T-cell (primary cell): Measurements from ENCODE around the gene KCNK4. TPM values are rescaled to one million over a fixed set of nuclear protein-coding genes. Genes with fewer than 3 reads are reported as not detected.

Experiments
- ATAC-seq, 4 experiments: fragments of 200-7000 bp in 3 of 4; fragments of 150-1000 bp in 1 of 4; cut with Tn5 transposase; replicated peaks in 1 of 4; 1 replicate in 3 of 4; 2 replicates in 1 of 4; pipeline ENCODE4 v1.10.0; 2021; ENCODE audit warnings: moderate library complexity in 3 of 4, mild to moderate bottlenecking in 2 of 4, moderate number of reproducible peaks in 1 of 4
- CTCF ChIA-PET, 2 donors: fragments of 300-600 bp; sonication (Branson Sonifier 250); formaldehyde crosslinking; loops; one replicate each; lab custom pipeline; 2022; ENCODE audit warnings: antibody characterized with exemption in 2 of 2; lab: Charles Lee
- POLR2A ChIA-PET, 2 donors: fragments of 300-600 bp; sonication (Branson Sonifier 250); formaldehyde crosslinking; loops; one replicate each; lab custom pipeline; 2022; ENCODE audit warnings: antibody characterized with exemption in 2 of 2; lab: Charles Lee
- DNase-seq, 35 experiments: peaks; one replicate each; pipeline versions ENCODE4 v3.0.0 to v3.0.0-alpha.2; 2013 to 2023
- H3K27ac ChIP-seq: one replicate; pipeline ENCODE4 v1.5.1; 2013; ENCODE audit warnings: low read length
- H3K27me3 ChIP-seq, 2 experiments: replicated peaks in 1 of 2; 1 replicate in 1 of 2; 2 replicates in 1 of 2; pipeline versions ENCODE4 v1.6.1 to v1.7.0; 2013; ENCODE audit warnings: low read length in 1 of 2, mixed read lengths in 1 of 2; ENCODE audit not compliant: control insufficient read depth in 2 of 2, insufficient read depth in 2 of 2; ENCODE audit errors: extremely low read depth in 1 of 2
- H3K36me3 ChIP-seq, 2 donors: 1 replicate in 1 of 2; 2 replicates in 1 of 2; pipeline versions ENCODE4 v1.6.1 to v1.7.0; 2013; ENCODE audit warnings: low read length in 1 of 2; ENCODE audit not compliant: control insufficient read depth in 2 of 2, insufficient read depth in 1 of 2; ENCODE audit errors: extremely low read depth in 1 of 2
- H3K4me1 ChIP-seq, 2 experiments: 1 replicate in 1 of 2; 2 replicates in 1 of 2; pipeline versions ENCODE4 v1.6.1 to v1.7.0; 2013; ENCODE audit warnings: low read length in 2 of 2, mixed read lengths in 1 of 2; ENCODE audit not compliant: insufficient read depth in 2 of 2, control insufficient read depth in 1 of 2; ENCODE audit errors: extremely low read depth in 1 of 2
- H3K4me3 ChIP-seq, 2 donors: 1 replicate in 1 of 2; 2 replicates in 1 of 2; pipeline versions ENCODE4 v1.5.1 to v1.7.0; 2013; ENCODE audit warnings: mild to moderate bottlenecking in 2 of 2, low read length in 1 of 2, moderate library complexity in 1 of 2; ENCODE audit not compliant: control insufficient read depth in 1 of 2; ENCODE audit errors: extremely low read depth in 1 of 2
- H3K9me3 ChIP-seq: 2 replicates; pipeline ENCODE4 v1.7.0; 2013
- H3K27ac Mint-ChIP-seq, 2 donors: one replicate each; pipeline ENCODE4 v1.8.0; 2020 to 2021; ENCODE audit warnings: mild to moderate bottlenecking in 2 of 2, mixed read lengths in 2 of 2
- H3K27me3 Mint-ChIP-seq, 2 donors: one replicate each; pipeline ENCODE4 v1.8.0; 2021 to 2022; ENCODE audit warnings: mixed read lengths in 2 of 2
- H3K36me3 Mint-ChIP-seq: one replicate; pipeline ENCODE4 v1.8.0; 2021; ENCODE audit warnings: mixed read lengths
- H3K4me1 Mint-ChIP-seq, 3 donors: one replicate each; pipeline ENCODE4 v1.8.0; 2020 to 2022; ENCODE audit warnings: mixed read lengths in 3 of 3, mild to moderate bottlenecking in 1 of 3
- H3K4me3 Mint-ChIP-seq, 3 donors: one replicate each; pipeline ENCODE4 v1.8.0; 2020 to 2022; ENCODE audit warnings: mild to moderate bottlenecking in 3 of 3, mixed read lengths in 3 of 3, moderate library complexity in 3 of 3
- H3K9me3 Mint-ChIP-seq, 3 donors: one replicate each; pipeline ENCODE4 v1.8.0; 2020 to 2022; ENCODE audit warnings: mixed read lengths in 3 of 3
- WGBS: methylation state at CpG from one replicate; pipeline ENCODE4 v1.1.5; 2013; ENCODE audit warnings: missing lambda C conversion rate; ENCODE audit not compliant: insufficient coverage; 5-methylcytosine and 5-hydroxymethylcytosine counted together
- total RNA-seq, 35 experiments: library from RNA in 6 of 35; stranded (reverse) in 6 of 35; fragments of 120-200 nt in 1 of 35; gene quantifications; one replicate each; pipeline versions ENCODE4 v1.2.1 to v1.2.4 and lab custom pipeline; 2013 to 2026

KCNK4 gene
- total RNA-seq, 5 donors from 2014 or later (not counting 1 experiment from before 2014, with no cell fraction given): 0.22 to 0.35 (median 0.33) TPM; not detected in 2

GRCh38 chr11:64269540-64270220 is 21.4 kb upstream of the KCNK4 start:
- CTCF ChIA-PET: interaction anchor here (0.5 to 2.5 kb wide), 8 partner anchors 15 to 519 kb away, joined by 3 to 7 read pairs (median 3); partner anchors contain the start of genes BAD (in 1 of the 2) and GPR137 (in 1 of the 2)
- peaks cover 0 to 4% of the 10 kb centered on the region in 2 donors for H3K36me3 ChIP-seq
- Mint-ChIP-seq H3K27me3 (no peaks in the 10 kb centered on the region), H3K4me1 (peaks cover 22 to 31% (median 23%) of the 10 kb centered on the region in 3 donors), H3K4me3 (peak overlapping the region; percentile 92 to 95 (median 93)), H3K9me3 (no peaks in the 10 kb centered on the region), H3K27ac (peak overlapping the region; percentile 95 to 97), H3K36me3 (no peaks in the 10 kb centered on the region)
- H3K4me3 ChIP-seq: peak overlapping the region; percentile 88 to 90
- no peaks in the 10 kb centered on the region for H3K9me3 ChIP-seq
- no peaks in the 10 kb centered on the region for H3K27me3 ChIP-seq
- peaks cover 5 to 41% of the 10 kb centered on the region in 2 experiments for H3K4me1 ChIP-seq
- ATAC-seq (peak; percentile 73 to 80 (median 79)), DNase-seq (peak; percentile 95 to 99 (median 97))
- H3K27ac ChIP-seq: peak overlapping the region; percentile 95
- POLR2A ChIA-PET: interaction anchor here in 1 of 2 donors (1.1 to 1.7 kb wide), 3 partner anchors 15 to 84 kb away, joined by 3 to 5 read pairs (median 4); partner anchors contain the start of genes PRDX5, STIP1 and TRMT112
- WGBS: under 1% methylated on average over 58 of the region's 58 CpGs

DNA sequence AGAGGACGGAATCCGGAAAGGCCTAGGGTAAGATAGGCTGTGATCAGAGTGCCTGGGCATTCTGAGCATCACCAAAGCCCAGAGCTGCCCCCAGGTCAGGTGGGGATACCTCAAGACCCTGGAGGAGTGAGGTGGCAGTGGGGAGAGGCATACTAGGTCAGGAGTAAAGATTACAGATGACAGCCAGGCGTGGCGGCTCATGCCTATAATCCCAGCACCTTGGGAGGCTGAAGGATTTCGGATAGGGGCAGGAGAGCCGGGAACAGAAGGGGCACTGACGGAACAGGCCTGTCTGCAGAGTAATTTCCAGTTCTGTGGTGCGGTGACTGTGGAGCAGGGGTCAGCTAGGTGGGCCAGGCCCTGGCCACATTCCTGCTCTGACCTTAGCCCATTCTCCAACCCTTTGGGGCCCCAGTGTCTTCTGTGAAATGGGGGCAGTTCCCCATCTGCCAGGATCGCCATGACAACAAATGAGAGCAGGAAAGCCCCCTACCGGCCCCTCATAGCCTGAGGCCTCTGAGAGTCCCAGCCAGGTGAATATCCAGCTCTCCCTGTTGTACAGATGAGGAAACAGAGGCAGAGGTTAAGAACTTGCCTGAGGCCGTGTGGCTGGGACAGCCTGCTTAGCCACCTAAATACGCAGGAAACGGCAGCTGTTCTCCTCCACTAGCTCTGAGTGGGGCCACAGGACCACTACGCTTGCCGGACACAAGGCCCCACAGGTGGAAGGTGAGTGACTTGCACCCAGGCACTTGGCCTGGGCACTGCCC is 15.9 kb upstream of the KCNK4 start:
- peaks cover 6 to 18% of the 10 kb centered on the region in 2 donors for H3K36me3 ChIP-seq
- Mint-ChIP-seq H3K36me3 (peaks cover 6% of the 10 kb centered on the region), H3K27ac (no peak overlapping the region), H3K4me1 (peaks cover 5 to 9% (median 7%) of the 10 kb centered on the region in 3 donors), H3K27me3 (no peaks in the 10 kb centered on the region), H3K4me3 (no peak overlapping the region), H3K9me3 (no peaks in the 10 kb centered on the region)
- ChIA-PET POLR2A (interaction anchor here in 1 of 2 donors (0.7 kb wide), 1 partner anchor 9 kb away, joined by 6 read pairs; the partner anchor contains the start of gene BAD), CTCF (no interaction called here)
- no peak for ATAC-seq
- no peak overlapping the region for H3K27ac ChIP-seq
- no peaks in the 10 kb centered on the region for H3K27me3 ChIP-seq
- no peak for DNase-seq
- WGBS: 99% methylated on average over 10 of the region's 15 CpGs
- H3K4me1 ChIP-seq: peaks cover 0 to 19% of the 10 kb centered on the region in 2 experiments
- H3K4me3 ChIP-seq: no peak overlapping the region
- H3K9me3 ChIP-seq: no peaks in the 10 kb centered on the region

- Mint-ChIP-seq H3K9me3 (no peaks in the 10 kb centered on the region), H3K4me3 (no peak overlapping the region), H3K27me3 (no peaks in the 10 kb centered on the region), H3K27ac (no peak overlapping the region), H3K36me3 (peaks cover 6% of the 10 kb centered on the region), H3K4me1 (peaks cover 4 to 6% (median 5%) of the 10 kb centered on the region in 3 donors)
- ATAC-seq: no peak
- DNase-seq: no peak
- Histone ChIP-seq H3K9me3 (no peaks in the 10 kb centered on the region), H3K4me3 (no peak overlapping the region), H3K27ac (no peak overlapping the region), H3K4me1 (peaks cover 0 to 13% of the 10 kb centered on the region in 2 experiments), H3K27me3 (no peaks in the 10 kb centered on the region), H3K36me3 (peaks cover 6 to 18% of the 10 kb centered on the region in 2 donors)
- CTCF ChIA-PET: no interaction called here
- POLR2A ChIA-PET: no interaction called here
- no CpG with 5 or more reads among the region's 2 CpGs for WGBS
Observed at GRCh38 chr11:64275841-64276240, 15.3 kb upstream of the KCNK4 start.

DNA sequence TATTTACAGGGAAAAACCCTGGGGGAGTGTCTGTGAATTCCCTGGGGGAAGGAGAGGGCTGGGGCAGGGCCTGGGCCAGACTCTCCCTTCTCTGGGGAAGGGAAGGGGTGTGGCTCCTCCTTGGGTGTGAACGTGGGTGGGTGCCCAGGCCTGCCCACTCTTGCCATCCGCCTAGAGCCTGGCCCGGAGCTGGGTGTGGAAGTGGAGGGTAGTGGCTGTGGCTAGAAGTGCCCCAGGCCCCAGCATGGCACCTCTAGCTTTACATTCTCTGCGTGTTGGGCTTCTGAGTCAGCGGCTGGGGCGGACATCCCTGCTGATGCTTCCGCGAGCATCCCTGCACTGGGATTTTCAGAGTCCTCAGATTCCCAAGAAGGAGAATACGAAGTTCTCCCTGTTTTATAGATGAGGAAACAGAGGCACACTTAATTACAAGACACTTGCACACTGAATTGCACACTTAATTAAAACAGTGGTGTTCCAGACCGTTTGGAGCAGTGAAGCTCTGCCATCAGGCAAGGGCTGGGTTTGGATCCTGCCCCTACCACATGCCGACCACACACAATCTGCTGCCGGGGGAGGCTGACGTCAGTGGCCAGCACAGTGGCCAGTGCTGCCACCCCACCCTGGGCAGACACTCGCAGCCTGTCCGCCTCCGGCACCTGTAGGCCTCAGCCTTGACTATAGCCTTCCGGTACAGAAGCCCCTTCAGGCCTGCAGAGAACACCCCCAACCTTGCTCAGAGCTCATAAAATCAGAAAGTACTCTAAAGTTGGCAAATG is 14.3 kb upstream of the KCNK4 start:
- DNase-seq (no peak), ATAC-seq (no peak)
- WGBS: 95% methylated on average over 16 of the region's 17 CpGs
- Mint-ChIP-seq H3K4me3 (no peak overlapping the region), H3K4me1 (peaks cover 2 to 8% (median 6%) of the 10 kb centered on the region in 3 donors), H3K36me3 (peaks cover 11% of the 10 kb centered on the region), H3K27ac (no peak overlapping the region), H3K27me3 (no peaks in the 10 kb centered on the region), H3K9me3 (no peaks in the 10 kb centered on the region)
- peaks cover 0 to 7% of the 10 kb centered on the region in 2 experiments for H3K4me1 ChIP-seq
- POLR2A ChIA-PET: no interaction called here
- H3K27ac ChIP-seq: no peak overlapping the region
- CTCF ChIA-PET: interaction anchor here in 1 of 2 donors (0.6 kb wide), 1 partner anchor 129 kb away, joined by 3 read pairs; no protein-coding TSS in a partner anchor
- H3K36me3 ChIP-seq: peaks cover 6 to 18% of the 10 kb centered on the region in 2 donors
- H3K9me3 ChIP-seq: no peaks in the 10 kb centered on the region
- H3K27me3 ChIP-seq: no peaks in the 10 kb centered on the region
- H3K4me3 ChIP-seq: no peak overlapping the region

DNA sequence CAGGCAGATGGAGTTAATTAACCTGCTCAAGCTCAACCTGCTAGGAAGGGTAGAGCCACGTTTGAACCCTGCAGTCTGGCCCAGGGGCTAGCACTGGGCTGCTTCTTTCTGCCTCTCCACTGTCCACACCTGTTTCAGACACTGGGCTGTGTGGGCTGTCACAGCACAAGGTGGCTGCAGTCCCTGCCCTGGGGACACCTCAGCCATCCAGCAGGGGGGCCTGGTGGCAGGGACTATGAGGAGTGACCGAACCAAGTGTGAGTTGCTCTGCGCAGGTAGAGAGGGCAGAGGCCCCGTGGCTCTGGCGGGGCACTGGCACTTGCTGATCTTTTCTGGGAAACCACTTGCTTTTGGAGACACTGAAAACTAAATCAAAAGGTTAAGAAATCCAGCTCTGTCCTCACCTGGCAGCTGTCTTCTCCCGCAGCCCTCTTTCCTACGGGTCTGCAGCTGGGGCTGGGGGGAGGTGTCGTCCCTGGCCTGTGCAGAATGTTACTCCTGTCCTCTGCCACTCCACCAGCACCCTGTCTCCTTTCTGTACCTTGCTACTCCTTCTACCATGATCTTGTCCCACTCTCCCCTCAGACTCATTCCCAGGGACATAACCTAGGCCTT is 12.4 kb upstream of the KCNK4 start:
- CTCF ChIA-PET: interaction anchor here (0.7 to 0.9 kb wide), 2 partner anchors 69 to 93 kb away, joined by 4 read pairs; partner anchors contain the start of gene STIP1 (in 1 of the 2)
- H3K27me3 Mint-ChIP-seq: no peaks in the 10 kb centered on the region

More for the DNA sequence above, 12.4 kb upstream of the KCNK4 start:
- Histone ChIP-seq H3K27me3 (no peaks in the 10 kb centered on the region), H3K4me1 (peaks cover 0 to 12% of the 10 kb centered on the region in 2 experiments), H3K27ac (no peak overlapping the region), H3K4me3 (no peak overlapping the region), H3K36me3 (peaks cover 2 to 25% of the 10 kb centered on the region in 2 donors), H3K9me3 (no peaks in the 10 kb centered on the region)
- no peak overlapping the region for H3K27ac Mint-ChIP-seq
- H3K4me3 Mint-ChIP-seq: no peak overlapping the region
- POLR2A ChIA-PET: no interaction called here
- H3K36me3 Mint-ChIP-seq: peaks cover 11% of the 10 kb centered on the region
- H3K4me1 Mint-ChIP-seq: peaks cover 10 to 14% (median 13%) of the 10 kb centered on the region in 3 donors
- ATAC-seq (no peak), DNase-seq (no peak)
- WGBS: 87% methylated on average over 4 of the region's 8 CpGs
- no peaks in the 10 kb centered on the region for H3K9me3 Mint-ChIP-seq
